Endothelial cell (in vitro differentiated cells): ENCODE measurements around the gene KRTAP5-3. TPM values are rescaled to one million over a fixed set of nuclear protein-coding genes. Genes with fewer than 3 reads are reported as not detected.
"Not testable (repeated sequence)": the region's sequence is repeated elsewhere in the genome, so short reads cannot be mapped to it uniquely, and the experiment has no call there.

Experiments used
- DNase-seq: peaks from one replicate; pipeline ENCODE4 v3.0.0; 2021; ENCODE audit warnings: low spot score
- H3K27ac Mint-ChIP-seq: one replicate; pipeline ENCODE4 v1.8.0; 2021; ENCODE audit warnings: mixed read lengths, inconsistent platforms; ENCODE audit not compliant: unreplicated experiment
- H3K27me3 Mint-ChIP-seq: one replicate; pipeline ENCODE4 v1.8.0; 2021; ENCODE audit warnings: mild to moderate bottlenecking, moderate library complexity, mixed read lengths, inconsistent platforms; ENCODE audit not compliant: unreplicated experiment
- H3K36me3 Mint-ChIP-seq: one replicate; pipeline ENCODE4 v1.8.0; 2021; ENCODE audit warnings: mild to moderate bottlenecking, low read depth, mixed read lengths, inconsistent platforms; ENCODE audit not compliant: unreplicated experiment
- H3K4me1 Mint-ChIP-seq: one replicate; pipeline ENCODE4 v1.8.0; 2021; ENCODE audit warnings: mild to moderate bottlenecking, mixed read lengths, inconsistent platforms; ENCODE audit not compliant: unreplicated experiment
- H3K4me3 Mint-ChIP-seq: one replicate; pipeline ENCODE4 v1.8.0; 2021; ENCODE audit warnings: mild to moderate bottlenecking, mixed read lengths, inconsistent platforms; ENCODE audit not compliant: unreplicated experiment
- H3K9me3 Mint-ChIP-seq: one replicate; pipeline ENCODE4 v1.8.0; 2021; ENCODE audit warnings: mixed read lengths, inconsistent platforms; ENCODE audit not compliant: unreplicated experiment
- CTCF ChIP-seq: fragments of 200-600 bp; sonication (generic); IDR thresholded peaks from one replicate; pipeline ENCODE4 v1.5.0; 2021; ENCODE audit warnings: antibody characterized with exemption; ENCODE audit not compliant: unreplicated experiment
- total RNA-seq: library from RNA; stranded (reverse); fragmentation: NEBNext Ultra II Directional; extraction: Animal tissue kit (Norgen Biotek cat#: 25700); gene quantifications from one replicate; pipeline ENCODE4 v1.2.1, GENCODE V29; 2021; ENCODE audit not compliant: unreplicated experiment

KRTAP5-3 gene
- total RNA-seq, 1 donor from 2014 or later: not detected

- Mint-ChIP-seq H3K27me3 (peaks cover 5% of the 10 kb centered on the region), H3K27ac (no peak overlapping the region), H3K9me3 (no peaks in the 10 kb centered on the region), H3K4me3 (no peak overlapping the region), H3K4me1 (peaks cover 11% of the 10 kb centered on the region), H3K36me3 (no peaks in the 10 kb centered on the region)
- no peak for TF ChIP-seq CTCF
- no peak for DNase-seq
Measured at GRCh38 chr11:1586699-1587098, 21.6 kb downstream of the KRTAP5-3 start.

- DNase-seq, H3K9me3 Mint-ChIP-seq, H3K27me3 Mint-ChIP-seq, H3K4me3 Mint-ChIP-seq, H3K4me1 Mint-ChIP-seq, H3K36me3 Mint-ChIP-seq: not testable (repeated sequence)
- peak within 1 kb of the TSS; percentile 5 for H3K27ac Mint-ChIP-seq
Measured at GRCh38 chr11:1584661-1585370, 23.4 kb downstream of the KRTAP5-3 start, which contains the start of gene KRTAP5-1. TSS of gene KRTAP5-1 (minus strand) at chr11:1585283. CDS start at chr11:1585249, 34 bp downstream.

GRCh38 chr11:1582909-1583308 is 25.4 kb downstream of the KRTAP5-3 start:
- not testable (repeated sequence) for H3K4me3 Mint-ChIP-seq, H3K4me1 Mint-ChIP-seq, DNase-seq, H3K27ac Mint-ChIP-seq, H3K9me3 Mint-ChIP-seq, H3K36me3 Mint-ChIP-seq, H3K27me3 Mint-ChIP-seq

GRCh38 chr11:1581976-1582375 is 26.3 kb downstream of the KRTAP5-3 start:
- Mint-ChIP-seq H3K4me3 (no peak overlapping the region), H3K4me1 (no peaks in the 10 kb centered on the region), H3K27me3 (peaks cover 5% of the 10 kb centered on the region), H3K9me3 (peaks cover 4% of the 10 kb centered on the region), H3K27ac (no peak overlapping the region), H3K36me3 (no peaks in the 10 kb centered on the region)
- no peak for DNase-seq
- TF ChIP-seq CTCF: no peak

- H3K4me1 Mint-ChIP-seq: peaks cover 5% of the 10 kb centered on the region
- peaks cover 5% of the 10 kb centered on the region for H3K27me3 Mint-ChIP-seq
- peaks cover 4% of the 10 kb centered on the region for H3K9me3 Mint-ChIP-seq
- no peak overlapping the region for H3K4me3 Mint-ChIP-seq
- no peak for TF ChIP-seq CTCF
- no peak for DNase-seq
- H3K27ac Mint-ChIP-seq: no peak overlapping the region
- no peaks in the 10 kb centered on the region for H3K36me3 Mint-ChIP-seq
Measured at GRCh38 chr11:1576825-1577224, 31.4 kb downstream of the KRTAP5-3 start.

GRCh38 chr11:1575756-1576155 is 32.5 kb downstream of the KRTAP5-3 start:
- not testable (repeated sequence) for H3K36me3 Mint-ChIP-seq, H3K9me3 Mint-ChIP-seq, H3K27ac Mint-ChIP-seq, H3K4me3 Mint-ChIP-seq, H3K27me3 Mint-ChIP-seq, DNase-seq, H3K4me1 Mint-ChIP-seq
